Liver (tissue), 2 donors: Measurements from ENCODE around the gene ZGPAT.

Source experiments
- YY1 ChIP-seq: IDR thresholded peaks from 2 replicates; pipeline ENCODE4 v1.6.1; 2016; ENCODE audit warnings: antibody characterized with exemption, mild to moderate bottlenecking
- TF ChIP-seq, protein P1 (sequence below): fragments of 150-350 bp; IDR thresholded peaks from 2 replicates; pipeline ENCODE4 v1.5.1; 2017; ENCODE audit warnings: improper control_type of control experiment, low read depth, low read length; ENCODE audit not compliant: missing input control
- donor health status: healthy.

GRCh38 chr20:63769891-63770474 is 62.1 kb downstream of the ZGPAT start:
- TF ChIP-seq, protein P1, sequence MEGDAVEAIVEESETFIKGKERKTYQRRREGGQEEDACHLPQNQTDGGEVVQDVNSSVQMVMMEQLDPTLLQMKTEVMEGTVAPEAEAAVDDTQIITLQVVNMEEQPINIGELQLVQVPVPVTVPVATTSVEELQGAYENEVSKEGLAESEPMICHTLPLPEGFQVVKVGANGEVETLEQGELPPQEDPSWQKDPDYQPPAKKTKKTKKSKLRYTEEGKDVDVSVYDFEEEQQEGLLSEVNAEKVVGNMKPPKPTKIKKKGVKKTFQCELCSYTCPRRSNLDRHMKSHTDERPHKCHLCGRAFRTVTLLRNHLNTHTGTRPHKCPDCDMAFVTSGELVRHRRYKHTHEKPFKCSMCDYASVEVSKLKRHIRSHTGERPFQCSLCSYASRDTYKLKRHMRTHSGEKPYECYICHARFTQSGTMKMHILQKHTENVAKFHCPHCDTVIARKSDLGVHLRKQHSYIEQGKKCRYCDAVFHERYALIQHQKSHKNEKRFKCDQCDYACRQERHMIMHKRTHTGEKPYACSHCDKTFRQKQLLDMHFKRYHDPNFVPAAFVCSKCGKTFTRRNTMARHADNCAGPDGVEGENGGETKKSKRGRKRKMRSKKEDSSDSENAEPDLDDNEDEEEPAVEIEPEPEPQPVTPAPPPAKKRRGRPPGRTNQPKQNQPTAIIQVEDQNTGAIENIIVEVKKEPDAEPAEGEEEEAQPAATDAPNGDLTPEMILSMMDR = no peak
- no peak for TF ChIP-seq YY1
